Gastroesophageal sphincter (tissue), 3 donors: ENCODE measurements around the gene GAL3ST1.

ENCODE experiments used
- CTCF ChIP-seq, 4 experiments: fragments of 200-600 bp in 2 of 4; fragments of 450-650 bp in 2 of 4; sonication (generic) in 1 of 4; IDR thresholded peaks; one replicate each; pipeline ENCODE4 v1.5.1; 2017 to 2019; ENCODE audit warnings: antibody characterized with exemption in 4 of 4, mild to moderate bottlenecking in 2 of 4, moderate library complexity in 2 of 4
- POLR2AphosphoS5 ChIP-seq: sonication (generic); formaldehyde crosslinking; IDR thresholded peaks from one replicate; pipeline ENCODE4 v1.6.1; 2017; ENCODE audit warnings: antibody characterized with exemption

- TF ChIP-seq CTCF (IDR thresholded peaks at IDR 0.05) (no peak), POLR2AphosphoS5 (no peak)
These were observed 4.0 kb upstream of the GAL3ST1 start for GRCh38 chr22:30578481-30578880.
